GM08714 (cell line): ENCODE data around the gene NOL6.
A peak's percentile ranks its signal among the peaks of the same experiment; 100 is the strongest.
"Not testable (repeated sequence)": the region's sequence is repeated elsewhere in the genome, so short reads cannot be mapped to it uniquely, and the experiment has no call there.

ENCODE experiments used
- H3K4me3 ChIP-seq: fragments of 200-500 bp; sonication (Bioruptor generic); 2 replicates; pipeline ENCODE4 v1.5.1; 2014; ENCODE audit warnings: mild to moderate bottlenecking, low read length, inconsistent platforms
- ZNF274 ChIP-seq: IDR thresholded peaks from 2 replicates; pipeline ENCODE4 v1.6.1; 2012; ENCODE audit warnings: mild to moderate bottlenecking, low read depth, low read length

NOL6 gene

GRCh38 chr9:33473643-33474352 lies at the start of gene NOL6:
Gene NOL6, minus strand, starts transcription at chr9:33473924. Its CDS starts 82 bp downstream, at chr9:33473842.
- no peak for TF ChIP-seq ZNF274
- H3K4me3 ChIP-seq = peak within 1 kb of the TSS; percentile 72

- H3K4me3 ChIP-seq = not testable (repeated sequence)
Measured at GRCh38 chr9:33521861-33522260, 48.1 kb upstream of the NOL6 start.

- not testable (repeated sequence) for H3K4me3 ChIP-seq
Measured at GRCh38 chr9:33517934-33518577, 44.3 kb upstream of the NOL6 start.

GRCh38 chr9:33517373-33517772 lies 43.6 kb upstream of the NOL6 start:
- no peak for TF ChIP-seq ZNF274

GRCh38 chr9:33516397-33516796 lies 42.7 kb upstream of the NOL6 start:
- H3K4me3 ChIP-seq = not testable (repeated sequence)

More at GRCh38 chr9:33517373-33517772, 43.6 kb upstream of the NOL6 start:
- no peak overlapping the region for H3K4me3 ChIP-seq

- H3K4me3 ChIP-seq = not testable (repeated sequence)
Measured at GRCh38 chr9:33515342-33515995, 41.7 kb upstream of the NOL6 start.

- H3K4me3 ChIP-seq = not testable (repeated sequence)
Measured at GRCh38 chr9:33512535-33512934, 38.8 kb upstream of the NOL6 start.

GRCh38 chr9:33511184-33511517 lies 37.4 kb upstream of the NOL6 start:
- peak overlapping the region; percentile 53; the same call in 1 of the 2 replicates for H3K4me3 ChIP-seq

- peak overlapping the region; percentile 53; the same call in 1 of the 2 replicates for H3K4me3 ChIP-seq
- TF ChIP-seq ZNF274 = no peak
Measured at GRCh38 chr9:33510262-33511183, 36.8 kb upstream of the NOL6 start.

GRCh38 chr9:33506626-33507370 lies 33.1 kb upstream of the NOL6 start:
- no peak overlapping the region for H3K4me3 ChIP-seq
- TF ChIP-seq ZNF274 = no peak

- H3K4me3 ChIP-seq = no peak overlapping the region
- no peak for TF ChIP-seq ZNF274
Measured at GRCh38 chr9:33498387-33498786, 24.7 kb upstream of the NOL6 start.

- H3K4me3 ChIP-seq = not testable (repeated sequence)
Measured at GRCh38 chr9:33493819-33494218, 20.1 kb upstream of the NOL6 start.

- H3K4me3 ChIP-seq = no peak overlapping the region
- no peak for TF ChIP-seq ZNF274
Measured at GRCh38 chr9:33489066-33489465, 15.3 kb upstream of the NOL6 start.

GRCh38 chr9:33485312-33485711 lies 11.6 kb upstream of the NOL6 start:
- H3K4me3 ChIP-seq = not testable (repeated sequence)
